GM21526 (cell line): ENCODE results near the gene SYNGR4.

Source experiments
- ATAC-seq: cut with Tn5 transposase; IDR thresholded peaks from one replicate; pipeline ENCODE4 v1.9.1; 2021; ENCODE audit warnings: moderate library complexity; ENCODE audit not compliant: unreplicated experiment, low FRiP score

SYNGR4 gene

GRCh38 chr19:48395499-48395898, 31.3 kb downstream of the SYNGR4 start:
- ATAC-seq: no peak

DNA sequence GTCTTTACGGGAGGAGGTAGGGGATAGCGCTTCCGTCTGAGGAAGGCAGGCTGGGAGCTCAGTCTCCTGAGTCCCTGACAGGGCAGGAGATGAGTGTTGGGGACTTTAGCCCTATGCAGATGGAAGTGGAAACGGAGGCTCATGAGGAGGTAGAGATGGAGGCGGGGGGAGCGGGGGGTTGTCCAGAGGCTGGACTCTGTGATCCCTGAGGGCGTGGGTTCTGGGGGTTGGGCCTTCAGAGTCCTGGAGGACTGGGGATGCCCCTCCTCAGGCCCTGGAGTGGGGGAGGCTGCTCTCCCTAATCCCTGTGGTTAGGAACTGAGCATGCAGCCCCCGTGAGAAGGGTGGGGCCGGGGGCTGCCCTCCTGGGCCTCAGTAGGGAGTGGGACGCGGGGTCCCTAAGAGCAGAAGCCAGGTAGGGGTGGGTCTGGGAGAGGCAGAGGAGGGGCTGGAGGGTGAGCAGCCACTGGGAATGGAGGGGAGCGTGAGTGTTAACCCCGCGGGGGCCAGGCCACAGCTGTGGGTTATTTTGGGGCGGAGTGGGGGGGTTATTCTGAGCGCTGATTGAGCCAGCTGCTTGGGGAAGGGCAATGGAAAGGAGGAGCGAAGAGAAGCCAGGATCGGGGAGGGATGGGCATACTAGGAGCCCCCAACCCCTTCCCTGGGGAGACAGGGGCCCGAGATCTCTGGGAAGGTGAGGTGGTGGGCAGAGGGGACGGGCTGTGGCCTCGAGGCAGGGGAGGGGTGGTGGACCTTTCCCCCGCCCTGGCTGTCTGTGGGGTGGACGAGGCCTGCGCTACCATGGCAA, 32.1 kb downstream of the SYNGR4 start:
- ATAC-seq: no peak

DNA sequence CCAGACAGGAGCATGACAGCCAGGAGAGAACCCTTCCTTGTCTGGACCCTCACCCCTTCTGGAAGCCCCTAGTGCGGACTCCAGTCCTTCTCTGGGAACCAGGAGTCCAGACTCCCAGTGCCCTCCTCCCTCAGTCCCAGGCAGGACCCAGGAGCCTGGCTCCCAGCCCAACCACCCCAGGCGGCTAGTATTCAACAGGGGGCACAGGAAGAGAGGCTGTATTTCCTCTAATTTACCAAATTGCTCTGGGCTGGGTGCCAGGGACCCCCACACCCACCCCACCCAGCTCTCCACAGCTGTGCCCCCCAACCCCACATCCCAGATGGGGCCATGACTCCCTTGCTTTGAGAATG, 32.6 kb downstream of the SYNGR4 start:
- ATAC-seq: no peak

GRCh38 chr19:48397263-48398101, 33.3 kb downstream of the SYNGR4 start:
- ATAC-seq: no peak

DNA sequence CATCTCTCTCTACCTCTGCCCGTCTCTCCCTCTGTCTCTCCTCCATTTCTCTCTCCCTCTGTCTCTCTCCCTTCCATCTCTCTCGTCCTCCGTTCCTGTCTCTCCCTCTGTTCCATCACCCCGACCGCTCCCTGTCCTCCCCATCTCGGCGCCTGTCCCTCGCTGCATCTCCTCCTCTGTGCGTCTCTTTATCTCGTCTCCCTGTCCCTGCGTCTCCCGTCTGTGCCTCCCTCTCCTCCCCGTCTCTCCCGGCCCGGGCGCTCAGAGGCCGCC, 33.9 kb downstream of the SYNGR4 start:
- no peak for ATAC-seq

DNA sequence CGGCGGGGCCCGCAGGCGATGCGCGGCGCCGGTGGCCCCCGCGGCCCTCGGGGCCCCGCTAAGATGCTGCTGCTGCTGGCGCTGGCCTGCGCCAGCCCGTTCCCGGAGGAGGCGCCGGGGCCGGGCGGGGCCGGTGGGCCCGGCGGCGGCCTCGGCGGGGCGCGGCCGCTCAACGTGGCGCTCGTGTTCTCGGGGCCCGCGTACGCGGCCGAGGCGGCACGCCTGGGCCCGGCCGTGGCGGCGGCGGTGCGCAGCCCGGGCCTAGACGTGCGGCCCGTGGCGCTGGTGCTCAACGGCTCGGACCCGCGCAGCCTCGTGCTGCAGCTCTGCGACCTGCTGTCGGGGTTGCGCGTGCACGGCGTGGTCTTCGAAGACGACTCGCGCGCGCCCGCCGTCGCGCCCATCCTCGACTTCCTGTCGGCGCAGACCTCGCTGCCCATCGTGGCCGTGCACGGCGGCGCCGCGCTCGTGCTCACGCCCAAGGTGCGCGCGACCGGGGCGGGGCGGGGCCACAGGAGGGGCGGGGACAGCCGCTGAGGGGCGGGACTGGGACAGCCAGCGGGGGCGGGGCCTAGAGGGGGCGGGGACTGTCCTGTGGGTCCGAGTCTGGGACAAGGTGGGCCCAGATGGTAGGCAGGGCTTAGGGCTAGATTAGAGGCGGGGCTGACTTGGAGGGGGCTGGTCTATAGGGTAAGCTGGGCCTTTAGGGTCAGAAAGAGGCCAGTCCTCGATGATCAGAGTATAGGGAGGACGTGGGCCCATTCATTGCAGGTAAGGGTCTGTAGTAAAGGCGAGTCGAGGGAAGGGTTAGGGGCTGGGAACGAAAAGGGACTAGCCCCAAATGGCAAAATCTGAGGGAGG, 34.4 kb downstream of the SYNGR4 start:
- no peak for ATAC-seq

DNA sequence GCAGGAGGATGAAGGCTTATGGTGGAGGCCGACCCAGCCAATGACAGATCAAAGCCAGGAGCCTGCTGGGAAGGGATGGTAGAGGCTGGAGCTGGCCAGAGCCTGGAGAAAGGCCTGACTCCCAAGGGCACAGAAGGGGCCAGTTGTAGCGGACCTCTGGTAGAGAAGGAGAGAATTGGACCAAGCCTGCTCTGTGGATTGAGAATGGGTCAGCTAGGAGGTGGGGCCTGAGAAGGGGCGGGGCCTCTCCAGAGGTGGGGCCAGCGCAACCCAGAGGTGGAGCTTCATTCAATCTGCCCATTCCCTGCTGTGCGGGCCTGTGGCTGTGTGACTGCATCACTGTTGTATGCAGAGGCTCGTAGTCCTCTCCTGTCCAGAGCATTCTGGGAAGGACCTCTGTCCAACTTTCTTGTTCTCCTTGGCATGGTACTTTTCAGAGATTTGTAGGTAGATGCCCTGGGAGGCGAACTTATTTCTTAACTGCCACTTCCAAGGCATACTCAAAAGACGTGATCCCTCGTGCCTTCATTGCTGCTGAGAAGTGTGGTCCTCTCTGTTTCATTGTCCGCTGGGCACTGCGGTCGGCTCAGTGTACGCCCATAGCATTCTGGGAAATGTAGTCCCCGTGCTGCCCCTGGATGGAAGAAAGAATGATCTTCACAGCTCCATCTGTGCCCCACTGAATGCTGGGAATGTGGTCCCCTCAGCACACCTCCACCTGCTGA, 36.0 kb downstream of the SYNGR4 start:
- ATAC-seq: no peak

GRCh38 chr19:48401287-48401686, 37.1 kb downstream of the SYNGR4 start:
- ATAC-seq: no peak

DNA sequence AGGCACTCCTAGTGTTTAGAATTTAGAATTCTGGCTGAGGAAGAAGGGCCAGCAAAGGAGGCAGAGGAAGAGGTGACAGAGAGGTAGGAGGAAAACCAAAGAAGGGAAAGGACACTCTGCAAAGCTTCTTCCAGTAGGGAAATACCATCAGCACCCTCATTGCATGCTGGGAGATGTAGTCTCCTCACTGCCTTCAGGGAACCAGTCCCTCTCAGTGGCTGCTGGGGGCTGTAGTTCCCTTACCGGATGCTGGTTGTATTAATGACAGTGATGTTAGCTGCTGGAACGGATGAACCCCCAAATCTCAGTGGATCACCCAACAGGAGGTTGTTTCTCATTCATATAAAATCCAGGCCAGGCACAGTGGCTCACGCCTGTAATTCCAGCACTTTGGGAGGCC, 39.4 kb downstream of the SYNGR4 start:
- ATAC-seq: no peak

GRCh38 chr19:48405010-48405659, 41.0 kb downstream of the SYNGR4 start:
- no peak for ATAC-seq

- no peak for ATAC-seq
These were observed 41.7 kb downstream of the SYNGR4 start for GRCh38 chr19:48405850-48406249.

GRCh38 chr19:48413879-48414587, 49.9 kb downstream of the SYNGR4 start:
- ATAC-seq: no peak

- no peak for ATAC-seq
These were observed 51.2 kb downstream of the SYNGR4 start for GRCh38 chr19:48415395-48415794.

DNA sequence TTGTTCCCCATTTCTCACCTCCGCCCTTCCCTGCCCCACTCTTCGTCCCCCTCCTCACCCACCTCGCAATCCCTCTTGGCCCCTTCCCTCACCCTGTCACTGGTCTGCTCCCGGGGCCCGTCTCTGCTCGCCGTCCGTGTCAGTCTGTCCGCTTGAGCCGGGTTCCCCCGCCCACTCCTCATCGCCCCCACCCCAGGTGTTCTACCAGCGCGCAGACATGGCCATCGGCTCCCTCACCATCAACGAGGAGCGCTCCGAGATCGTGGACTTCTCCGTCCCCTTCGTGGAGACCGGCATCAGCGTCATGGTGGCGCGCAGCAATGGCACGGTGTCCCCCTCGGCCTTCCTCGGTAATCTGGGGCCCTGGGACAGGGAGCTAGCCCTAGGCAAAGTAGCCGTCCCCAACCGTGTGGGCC, 51.6 kb downstream of the SYNGR4 start:
- ATAC-seq: no peak

- no peak for ATAC-seq
These were observed 53.3 kb downstream of the SYNGR4 start for GRCh38 chr19:48417421-48417820.

DNA sequence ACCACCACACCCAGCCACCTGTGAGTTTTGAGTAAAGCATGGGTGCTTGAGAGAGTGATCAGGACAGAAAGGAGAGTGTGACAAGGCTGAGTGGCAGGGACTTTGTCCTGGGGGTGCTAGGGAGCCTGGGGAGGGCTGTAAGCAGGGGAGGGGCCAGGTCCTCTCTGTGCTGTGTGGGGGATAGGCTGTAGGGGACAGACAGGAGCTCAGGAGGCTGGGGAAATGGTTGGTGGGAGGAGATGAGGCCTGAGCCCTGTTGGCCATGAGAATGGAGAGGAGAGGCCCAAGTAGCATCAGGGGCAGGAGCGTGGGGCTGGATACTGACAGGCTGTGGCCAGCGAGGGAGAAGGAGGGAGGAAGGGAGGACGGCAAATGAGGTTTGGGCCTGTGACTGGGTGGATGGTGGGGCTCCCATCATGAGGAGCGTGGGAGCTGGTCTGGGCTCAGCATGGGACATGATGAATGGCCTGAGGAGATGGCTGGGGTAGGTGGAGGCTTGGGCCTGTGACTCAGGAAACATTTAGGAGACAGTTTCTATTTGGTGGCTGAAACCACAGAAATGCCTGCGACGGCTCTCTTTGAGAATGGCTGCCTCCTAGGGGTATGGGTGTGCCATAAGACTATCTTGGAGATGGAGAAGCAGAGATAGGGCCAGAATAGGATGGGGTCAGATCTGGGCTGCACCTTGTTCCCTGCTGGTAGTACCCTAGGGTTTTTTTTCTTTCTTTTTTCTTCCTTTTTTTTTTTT, 54.3 kb downstream of the SYNGR4 start:
- no peak for ATAC-seq

- no peak for ATAC-seq
These were observed 55.2 kb downstream of the SYNGR4 start for GRCh38 chr19:48419158-48419920.

- no peak for ATAC-seq
These were observed 57.4 kb downstream of the SYNGR4 start for GRCh38 chr19:48421548-48421947.
